Prostate gland (tissue), 2 donors: Measurements from ENCODE around the gene CDK9. TPM values are rescaled to one million over a fixed set of nuclear protein-coding genes. Genes with fewer than 3 reads are reported as not detected.

Experiments
- DNase-seq: peaks from one replicate; pipeline ENCODE4 v3.0.0-alpha.2; 2019; ENCODE audit warnings: low spot score
- H3K27ac ChIP-seq, 2 donors: fragments of 200-600 bp; sonication (generic); 2 replicates each; pipeline ENCODE4 v1.5.1; 2017 to 2019
- H3K27me3 ChIP-seq: fragments of 200-600 bp; sonication (generic); replicated peaks from 2 replicates; pipeline ENCODE4 v1.5.1; 2019; ENCODE audit not compliant: insufficient read depth
- H3K36me3 ChIP-seq, 2 donors: fragments of 200-600 bp; sonication (generic); 1 replicate in 1 of 2; 2 replicates in 1 of 2; pipeline versions ENCODE4 v1.5.1 to v1.8.1; 2017 to 2019
- H3K4me1 ChIP-seq: fragments of 200-600 bp; sonication (generic); replicated peaks from 2 replicates; pipeline ENCODE4 v1.5.1; 2019
- H3K4me3 ChIP-seq, 2 donors: fragments of 200-600 bp; sonication (generic); 2 replicates each; pipeline ENCODE4 v1.5.1; 2017 to 2019
- H3K9me3 ChIP-seq: fragments of 200-600 bp; sonication (generic); 2 replicates; pipeline ENCODE4 v1.5.1; 2017
- POLR2A ChIP-seq: fragments of 450-650 bp; IDR thresholded peaks from one replicate; pipeline ENCODE4 v1.6.1; 2016; ENCODE audit warnings: antibody characterized with exemption, mild to moderate bottlenecking
- POLR2AphosphoS5 ChIP-seq: sonication (generic); formaldehyde crosslinking; IDR thresholded peaks from one replicate; pipeline ENCODE4 v1.6.1; 2017; ENCODE audit warnings: antibody characterized with exemption
- WGBS: methylation state at CpG from one replicate; pipeline ENCODE4 v1.1.5; 2018; 5-methylcytosine and 5-hydroxymethylcytosine counted together
- intact Hi-C: fragments of 100-400 bp; cut with DNase I; formaldehyde crosslinking; loops from one replicate; pipeline ENCODE4 v1.14.2; 2022
- microRNA-seq: library from miRNA; unstranded; fragments of <30 nt; microRNA quantifications from one replicate; pipeline ENCODE4, GENCODE V29; 2016
- small RNA-seq, 2 donors: library from RNA; depleted of rRNA; stranded (forward); fragments of <200 nt; gene quantifications; one replicate each; pipeline ENCODE3, GENCODE V24; 2016
- total RNA-seq, 2 donors: library from RNA; depleted of rRNA; stranded (reverse); fragments of >200 nt; gene quantifications; one replicate each; pipeline ENCODE4 v1.1.0, GENCODE V29; 2016
- TF ChIP-seq, protein P1 (sequence below), 4 experiments: fragments of 200-600 bp in 2 of 4; fragments of 450-650 bp in 2 of 4; sonication (generic) in 2 of 4; IDR thresholded peaks; 1 replicate in 3 of 4; 2 replicates in 1 of 4; pipeline ENCODE4 v1.5.1; 2016 to 2019; ENCODE audit warnings: antibody characterized with exemption in 4 of 4, mild to moderate bottlenecking in 2 of 4, moderate library complexity in 2 of 4

The CDK9 gene
- total RNA-seq, 2 donors from 2014 or later = 60.3 to 130 TPM

DNA sequence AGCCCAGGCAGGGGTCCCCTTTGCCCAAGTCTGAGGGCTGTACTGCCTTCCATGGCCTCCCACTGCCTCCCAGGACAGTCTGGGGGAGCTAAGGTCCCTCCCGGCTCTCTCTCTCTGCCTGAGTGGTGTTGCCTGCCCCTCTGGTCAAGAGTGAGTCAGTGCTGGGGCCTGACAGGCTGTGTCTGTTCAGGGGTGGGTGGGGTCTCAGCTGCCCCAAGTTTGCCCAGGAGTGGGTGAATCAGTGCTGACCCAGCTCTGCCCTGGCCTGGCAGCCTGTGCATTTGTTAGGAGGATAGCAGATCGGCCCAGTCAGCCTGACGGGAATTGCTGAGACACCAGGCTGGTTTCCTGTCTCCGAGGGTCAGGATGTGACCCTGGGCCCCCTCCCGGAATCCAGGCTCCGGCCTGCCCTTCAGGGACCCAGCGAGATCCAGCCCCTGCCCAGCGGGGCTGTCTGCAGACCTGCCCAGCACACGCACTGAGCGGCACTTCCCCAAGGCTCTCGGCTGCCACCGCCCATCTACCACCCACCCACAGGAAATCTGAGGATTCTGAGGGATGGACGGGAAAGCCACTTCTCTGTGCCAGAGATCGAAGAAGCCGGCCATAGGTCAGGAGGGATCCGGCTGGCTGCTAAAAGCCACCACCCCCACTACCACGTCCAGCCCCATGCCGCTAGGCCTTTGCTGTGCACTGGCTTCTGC, 52.7 kb downstream of the CDK9 start:
- Histone ChIP-seq H3K27me3 (no peaks in the 10 kb centered on the region), H3K27ac (peak overlapping the region; percentile 26 to 52), H3K36me3 (no peaks in the 10 kb centered on the region), H3K9me3 (no peaks in the 10 kb centered on the region), H3K4me3 (no peak overlapping the region), H3K4me1 (no peaks in the 10 kb centered on the region)
- intact Hi-C loops = no loop called here
- WGBS = 68% methylated on average over 15 of the region's 18 CpGs
- TF ChIP-seq POLR2A (no peak), POLR2AphosphoS5 (no peak)
- TF ChIP-seq, protein P1, sequence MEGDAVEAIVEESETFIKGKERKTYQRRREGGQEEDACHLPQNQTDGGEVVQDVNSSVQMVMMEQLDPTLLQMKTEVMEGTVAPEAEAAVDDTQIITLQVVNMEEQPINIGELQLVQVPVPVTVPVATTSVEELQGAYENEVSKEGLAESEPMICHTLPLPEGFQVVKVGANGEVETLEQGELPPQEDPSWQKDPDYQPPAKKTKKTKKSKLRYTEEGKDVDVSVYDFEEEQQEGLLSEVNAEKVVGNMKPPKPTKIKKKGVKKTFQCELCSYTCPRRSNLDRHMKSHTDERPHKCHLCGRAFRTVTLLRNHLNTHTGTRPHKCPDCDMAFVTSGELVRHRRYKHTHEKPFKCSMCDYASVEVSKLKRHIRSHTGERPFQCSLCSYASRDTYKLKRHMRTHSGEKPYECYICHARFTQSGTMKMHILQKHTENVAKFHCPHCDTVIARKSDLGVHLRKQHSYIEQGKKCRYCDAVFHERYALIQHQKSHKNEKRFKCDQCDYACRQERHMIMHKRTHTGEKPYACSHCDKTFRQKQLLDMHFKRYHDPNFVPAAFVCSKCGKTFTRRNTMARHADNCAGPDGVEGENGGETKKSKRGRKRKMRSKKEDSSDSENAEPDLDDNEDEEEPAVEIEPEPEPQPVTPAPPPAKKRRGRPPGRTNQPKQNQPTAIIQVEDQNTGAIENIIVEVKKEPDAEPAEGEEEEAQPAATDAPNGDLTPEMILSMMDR (IDR thresholded peaks at IDR 0.05) = no peak
- no peak for DNase-seq

Small RNAs within 50 kb of the gene (microRNA-seq; reads per million reads assigned to microRNA genes)
- gene MIR2861 (not detected), gene MIR3960 (not detected)

Small RNAs within 50 kb of the gene (small RNA-seq; reads per million reads assigned to genes)
- 0 reads per million in 2 donors for gene RF00019

Other genes starting within 250 kb of the CDK9 start
- gene STXBP1, start 173.8 kb upstream of the CDK9 start, total RNA-seq = 10 to 100 TPM; 32.2 to 47.6 TPM
- gene CFAP157, start 79.0 kb upstream of the CDK9 start, total RNA-seq = 1 to 10 TPM in 1 of 2 donors, not detected in 1; 2.8 TPM
- gene PTRH1, start 70.4 kb upstream of the CDK9 start, total RNA-seq = 10 to 100 TPM; 25.4 to 28.6 TPM
- gene TTC16, start 70.0 kb upstream of the CDK9 start, total RNA-seq = 1 to 10 TPM in 1 of 2 donors, not detected in 1; 3.4 TPM
- 10 to 100 TPM; 20.4 to 24.1 TPM for gene TOR2A, start 50.7 kb upstream of the CDK9 start, total RNA-seq
- 10 to 100 TPM in 1 of 2 donors, 1 to 10 TPM in 1; 5.5 to 11.4 TPM for gene SH2D3C, start 7.4 kb upstream of the CDK9 start, total RNA-seq
- gene FPGS, start 16.8 kb downstream of the CDK9 start, total RNA-seq = 100 to 1,000 TPM; 117 TPM
- gene ENG, start 68.6 kb downstream of the CDK9 start, total RNA-seq = 100 to 1,000 TPM in 1 of 2 donors, 10 to 100 TPM in 1; 24.3 to 336 TPM
- gene AK1, start 91.6 kb downstream of the CDK9 start, total RNA-seq = 100 to 1,000 TPM in 1 of 2 donors, 10 to 100 TPM in 1; 22.2 to 123 TPM
- gene ST6GALNAC6, start 113.6 kb downstream of the CDK9 start, total RNA-seq = 10 to 100 TPM; 46.4 to 95.1 TPM
- gene ST6GALNAC4, start 131.0 kb downstream of the CDK9 start, total RNA-seq = 10 to 100 TPM; 21.8 to 47.0 TPM
- gene PIP5KL1, start 144.7 kb downstream of the CDK9 start, total RNA-seq = 10 to 100 TPM in 1 of 2 donors, 1 to 10 TPM in 1; 3.1 to 16.5 TPM
- gene DPM2, start 151.8 kb downstream of the CDK9 start, total RNA-seq = 10 to 100 TPM; 28.1 to 28.2 TPM
- gene EEIG1, start 195.0 kb downstream of the CDK9 start, total RNA-seq = 10 to 100 TPM; 23.4 to 84.6 TPM